GM18498 (cell line): ENCODE measurements around the gene C12orf43.

Experiments used
- ATAC-seq: cut with Tn5 transposase; IDR thresholded peaks from one replicate; pipeline ENCODE4 v1.9.1; 2021; ENCODE audit warnings: mild to moderate bottlenecking, moderate library complexity; ENCODE audit not compliant: unreplicated experiment

C12orf43 gene

GRCh38 chr12:120979862-120980696, 36.2 kb downstream of the C12orf43 start:
- ATAC-seq: no peak

- no peak for ATAC-seq
Measured at GRCh38 chr12:120979220-120979861, 36.9 kb downstream of the C12orf43 start.

- ATAC-seq: no peak
Measured at GRCh38 chr12:120978296-120979219, 37.7 kb downstream of the C12orf43 start, which contains the start of gene HNF1A. Gene HNF1A, plus strand, starts transcription at chr12:120978543. Its CDS starts 226 bp downstream, at chr12:120978769.

GRCh38 chr12:120977531-120978295, 38.6 kb downstream of the C12orf43 start:
- no peak for ATAC-seq

GRCh38 chr12:120972870-120973543, 43.3 kb downstream of the C12orf43 start:
- no peak for ATAC-seq

- ATAC-seq: no peak
Measured at GRCh38 chr12:120971299-120972180, 44.7 kb downstream of the C12orf43 start.

- ATAC-seq: no peak
Measured at GRCh38 chr12:120970310-120970709, 46.0 kb downstream of the C12orf43 start.

- ATAC-seq: no peak
Measured at GRCh38 chr12:120965534-120966091, 50.7 kb downstream of the C12orf43 start.

GRCh38 chr12:120964298-120964697, 52.0 kb downstream of the C12orf43 start:
- ATAC-seq: no peak

GRCh38 chr12:120962532-120963020, 53.7 kb downstream of the C12orf43 start:
- ATAC-seq: no peak

- ATAC-seq: no peak
Measured at GRCh38 chr12:120961604-120962531, 54.4 kb downstream of the C12orf43 start.

- ATAC-seq: no peak
Measured at GRCh38 chr12:120960657-120961056, 55.6 kb downstream of the C12orf43 start.

GRCh38 chr12:120959111-120959878, 57.0 kb downstream of the C12orf43 start:
- no peak for ATAC-seq

GRCh38 chr12:120956579-120957300, 59.5 kb downstream of the C12orf43 start:
- no peak for ATAC-seq

- ATAC-seq: no peak
Measured at GRCh38 chr12:120955232-120955631, 61.1 kb downstream of the C12orf43 start.

- no peak for ATAC-seq
Measured at GRCh38 chr12:120950807-120951206, 65.5 kb downstream of the C12orf43 start.
